ENCODE results near the gene LONP2. TPM values are rescaled to one million over a fixed set of nuclear protein-coding genes. Genes with fewer than 3 reads are reported as not detected.

Gene LONP2
- total and polyA plus RNA-seq, 9 of the 15 experiments (the other 6 are each of a cell fraction or from before 2014, with no cell fraction given): 8.1 to 41.2 (median 25.6) TPM

DNA sequence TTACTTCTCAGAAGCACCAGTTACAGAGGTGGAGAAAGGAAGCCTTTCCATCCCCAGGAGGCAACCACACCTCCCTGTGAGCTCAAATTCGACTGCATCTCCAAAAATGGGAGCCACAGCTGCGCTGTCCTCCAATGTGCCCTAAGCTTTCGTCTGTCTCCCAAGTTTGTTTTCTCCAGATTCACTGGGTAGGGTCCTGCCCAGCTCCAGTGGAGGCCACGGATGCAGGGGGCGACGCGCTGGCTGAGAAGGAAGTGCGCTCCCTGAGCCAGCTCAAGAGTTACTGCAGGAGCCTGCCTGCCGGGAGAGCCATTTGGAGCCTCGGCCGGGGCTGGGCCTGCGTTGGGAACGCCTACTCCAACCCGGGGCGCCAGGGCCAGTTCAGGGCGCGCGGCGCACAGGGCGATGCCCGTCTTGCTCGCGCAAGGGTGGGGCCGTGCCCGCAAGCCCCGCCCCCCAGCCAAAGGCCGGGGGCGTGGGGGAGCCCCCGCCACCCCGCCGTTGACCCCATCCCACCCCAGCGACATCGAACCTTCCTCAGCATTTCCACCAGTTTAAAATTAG lies 121.6 kb downstream of the LONP2 start (continued):
- no peak for TF ChIP-seq HNRNPK (IDR thresholded peaks at IDR 0.05; ENCODE audit: low read depth, low read length, poor library complexity, severe bottlenecking)
- TF ChIP-seq MCM3 (IDR thresholded peaks at IDR 0.05): no peak
- TF ChIP-seq FOXA1 (IDR thresholded peaks at IDR 0.05; ENCODE audit: borderline replicate concordance): no peak
- peak; percentile 18; the same call in 1 of the 2 replicates for TF ChIP-seq ZBTB17 (CRISPR knock-in tag; IDR thresholded peaks at IDR 0.05)
- TF ChIP-seq, protein P1, sequence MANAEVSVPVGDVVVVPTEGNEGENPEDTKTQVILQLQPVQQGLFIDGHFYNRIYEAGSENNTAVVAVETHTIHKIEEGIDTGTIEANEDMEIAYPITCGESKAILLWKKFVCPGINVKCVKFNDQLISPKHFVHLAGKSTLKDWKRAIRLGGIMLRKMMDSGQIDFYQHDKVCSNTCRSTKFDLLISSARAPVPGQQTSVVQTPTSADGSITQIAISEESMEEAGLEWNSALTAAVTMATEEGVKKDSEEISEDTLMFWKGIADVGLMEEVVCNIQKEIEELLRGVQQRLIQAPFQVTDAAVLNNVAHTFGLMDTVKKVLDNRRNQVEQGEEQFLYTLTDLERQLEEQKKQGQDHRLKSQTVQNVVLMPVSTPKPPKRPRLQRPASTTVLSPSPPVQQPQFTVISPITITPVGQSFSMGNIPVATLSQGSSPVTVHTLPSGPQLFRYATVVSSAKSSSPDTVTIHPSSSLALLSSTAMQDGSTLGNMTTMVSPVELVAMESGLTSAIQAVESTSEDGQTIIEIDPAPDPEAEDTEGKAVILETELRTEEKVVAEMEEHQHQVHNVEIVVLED (CRISPR knock-in tag; IDR thresholded peaks at IDR 0.05): peak; percentile 41; the same call in 1 of the 2 replicates
- TF ChIP-seq MAZ (CRISPR knock-in tag; conservative IDR thresholded peaks at IDR 0.05 in 1 of 2, IDR thresholded peaks at IDR 0.05 in 1 of 2): peak; percentile 11 to 73; a peak in 3 of 4 replicates
- no peak for TF ChIP-seq RBM25 (IDR thresholded peaks at IDR 0.05; ENCODE audit: low read depth, low read length, severe bottlenecking)
- TF ChIP-seq, protein P2, sequence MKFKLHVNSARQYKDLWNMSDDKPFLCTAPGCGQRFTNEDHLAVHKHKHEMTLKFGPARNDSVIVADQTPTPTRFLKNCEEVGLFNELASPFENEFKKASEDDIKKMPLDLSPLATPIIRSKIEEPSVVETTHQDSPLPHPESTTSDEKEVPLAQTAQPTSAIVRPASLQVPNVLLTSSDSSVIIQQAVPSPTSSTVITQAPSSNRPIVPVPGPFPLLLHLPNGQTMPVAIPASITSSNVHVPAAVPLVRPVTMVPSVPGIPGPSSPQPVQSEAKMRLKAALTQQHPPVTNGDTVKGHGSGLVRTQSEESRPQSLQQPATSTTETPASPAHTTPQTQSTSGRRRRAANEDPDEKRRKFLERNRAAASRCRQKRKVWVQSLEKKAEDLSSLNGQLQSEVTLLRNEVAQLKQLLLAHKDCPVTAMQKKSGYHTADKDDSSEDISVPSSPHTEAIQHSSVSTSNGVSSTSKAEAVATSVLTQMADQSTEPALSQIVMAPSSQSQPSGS (CRISPR knock-in tag; IDR thresholded peaks at IDR 0.05): no peak
- TF ChIP-seq SREBF1 (IDR thresholded peaks at IDR 0.05; ENCODE audit: borderline replicate concordance, low read depth, low read length): no peak
- TF ChIP-seq, protein P3, sequence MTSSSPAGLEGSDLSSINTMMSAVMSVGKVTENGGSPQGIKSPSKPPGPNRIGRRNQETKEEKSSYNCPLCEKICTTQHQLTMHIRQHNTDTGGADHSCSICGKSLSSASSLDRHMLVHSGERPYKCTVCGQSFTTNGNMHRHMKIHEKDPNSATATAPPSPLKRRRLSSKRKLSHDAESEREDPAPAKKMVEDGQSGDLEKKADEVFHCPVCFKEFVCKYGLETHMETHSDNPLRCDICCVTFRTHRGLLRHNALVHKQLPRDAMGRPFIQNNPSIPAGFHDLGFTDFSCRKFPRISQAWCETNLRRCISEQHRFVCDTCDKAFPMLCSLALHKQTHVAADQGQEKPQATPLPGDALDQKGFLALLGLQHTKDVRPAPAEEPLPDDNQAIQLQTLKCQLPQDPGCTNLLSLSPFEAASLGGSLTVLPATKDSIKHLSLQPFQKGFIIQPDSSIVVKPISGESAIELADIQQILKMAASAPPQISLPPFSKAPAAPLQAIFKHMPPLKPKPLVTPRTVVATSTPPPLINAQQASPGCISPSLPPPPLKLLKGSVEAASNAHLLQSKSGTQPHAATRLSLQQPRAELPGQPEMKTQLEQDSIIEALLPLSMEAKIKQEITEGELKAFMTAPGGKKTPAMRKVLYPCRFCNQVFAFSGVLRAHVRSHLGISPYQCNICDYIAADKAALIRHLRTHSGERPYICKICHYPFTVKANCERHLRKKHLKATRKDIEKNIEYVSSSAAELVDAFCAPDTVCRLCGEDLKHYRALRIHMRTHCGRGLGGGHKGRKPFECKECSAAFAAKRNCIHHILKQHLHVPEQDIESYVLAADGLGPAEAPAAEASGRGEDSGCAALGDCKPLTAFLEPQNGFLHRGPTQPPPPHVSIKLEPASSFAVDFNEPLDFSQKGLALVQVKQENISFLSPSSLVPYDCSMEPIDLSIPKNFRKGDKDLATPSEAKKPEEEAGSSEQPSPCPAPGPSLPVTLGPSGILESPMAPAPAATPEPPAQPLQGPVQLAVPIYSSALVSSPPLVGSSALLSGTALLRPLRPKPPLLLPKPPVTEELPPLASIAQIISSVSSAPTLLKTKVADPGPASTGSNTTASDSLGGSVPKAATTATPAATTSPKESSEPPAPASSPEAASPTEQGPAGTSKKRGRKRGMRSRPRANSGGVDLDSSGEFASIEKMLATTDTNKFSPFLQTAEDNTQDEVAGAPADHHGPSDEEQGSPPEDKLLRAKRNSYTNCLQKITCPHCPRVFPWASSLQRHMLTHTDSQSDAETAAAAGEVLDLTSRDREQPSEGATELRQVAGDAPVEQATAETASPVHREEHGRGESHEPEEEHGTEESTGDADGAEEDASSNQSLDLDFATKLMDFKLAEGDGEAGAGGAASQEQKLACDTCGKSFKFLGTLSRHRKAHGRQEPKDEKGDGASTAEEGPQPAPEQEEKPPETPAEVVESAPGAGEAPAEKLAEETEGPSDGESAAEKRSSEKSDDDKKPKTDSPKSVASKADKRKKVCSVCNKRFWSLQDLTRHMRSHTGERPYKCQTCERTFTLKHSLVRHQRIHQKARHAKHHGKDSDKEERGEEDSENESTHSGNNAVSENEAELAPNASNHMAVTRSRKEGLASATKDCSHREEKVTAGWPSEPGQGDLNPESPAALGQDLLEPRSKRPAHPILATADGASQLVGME (CRISPR knock-in tag; IDR thresholded peaks at IDR 0.05): no peak
- TF ChIP-seq ZFX (CRISPR knock-in tag; IDR thresholded peaks at IDR 0.05): peak; percentile 55
- TF ChIP-seq FOXK1 (CRISPR knock-in tag; IDR thresholded peaks at IDR 0.05; ENCODE audit: borderline replicate concordance): no peak
- TF ChIP-seq ETV1 (tag; conservative IDR thresholded peaks at IDR 0.05; ENCODE audit: low read depth): no peak
- peak; percentile 92 for TF ChIP-seq HMGN3 (IDR thresholded peaks at IDR 0.05; ENCODE audit: borderline replicate concordance, extremely low read depth, insufficient read length, low read depth, low read length)
- no peak for TF ChIP-seq DIDO1 (tag; IDR thresholded peaks at IDR 0.05; ENCODE audit: low read depth)
- no peak for TF ChIP-seq SREBF2 (CRISPR knock-in tag; IDR thresholded peaks at IDR 0.05)
- TF ChIP-seq, protein P4, sequence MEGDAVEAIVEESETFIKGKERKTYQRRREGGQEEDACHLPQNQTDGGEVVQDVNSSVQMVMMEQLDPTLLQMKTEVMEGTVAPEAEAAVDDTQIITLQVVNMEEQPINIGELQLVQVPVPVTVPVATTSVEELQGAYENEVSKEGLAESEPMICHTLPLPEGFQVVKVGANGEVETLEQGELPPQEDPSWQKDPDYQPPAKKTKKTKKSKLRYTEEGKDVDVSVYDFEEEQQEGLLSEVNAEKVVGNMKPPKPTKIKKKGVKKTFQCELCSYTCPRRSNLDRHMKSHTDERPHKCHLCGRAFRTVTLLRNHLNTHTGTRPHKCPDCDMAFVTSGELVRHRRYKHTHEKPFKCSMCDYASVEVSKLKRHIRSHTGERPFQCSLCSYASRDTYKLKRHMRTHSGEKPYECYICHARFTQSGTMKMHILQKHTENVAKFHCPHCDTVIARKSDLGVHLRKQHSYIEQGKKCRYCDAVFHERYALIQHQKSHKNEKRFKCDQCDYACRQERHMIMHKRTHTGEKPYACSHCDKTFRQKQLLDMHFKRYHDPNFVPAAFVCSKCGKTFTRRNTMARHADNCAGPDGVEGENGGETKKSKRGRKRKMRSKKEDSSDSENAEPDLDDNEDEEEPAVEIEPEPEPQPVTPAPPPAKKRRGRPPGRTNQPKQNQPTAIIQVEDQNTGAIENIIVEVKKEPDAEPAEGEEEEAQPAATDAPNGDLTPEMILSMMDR (IDR thresholded peaks at IDR 0.05 in 2 of 3, conservative IDR thresholded peaks at IDR 0.05 in 1 of 3; ENCODE audit: insufficient read depth in 2 of 3, low read depth in 1 of 3, low read length in 3 of 3): peak; percentile 14 to 27 (median 20); a peak in 2 of 6 replicates
